Epidermal melanocyte (primary cell): ENCODE data around the gene ZNF831.

Experiments
- DNase-seq: peaks from one replicate; pipeline ENCODE4 v3.0.0; 2011; ENCODE audit warnings: low spot score; ENCODE audit not compliant: insufficient read length

The ZNF831 gene

GRCh38 chr20:59247731-59248684 lies 84.4 kb downstream of the ZNF831 start:
- no peak for DNase-seq

- DNase-seq: no peak
These were observed 86.7 kb downstream of the ZNF831 start for GRCh38 chr20:59250293-59250692.

GRCh38 chr20:59253325-59253724 lies 89.7 kb downstream of the ZNF831 start:
- no peak for DNase-seq

GRCh38 chr20:59253779-59254319 lies 90.2 kb downstream of the ZNF831 start:
- no peak for DNase-seq

- DNase-seq: no peak
These were observed 91.6 kb downstream of the ZNF831 start for GRCh38 chr20:59255256-59255655.

- no peak for DNase-seq
These were observed 94.6 kb downstream of the ZNF831 start for GRCh38 chr20:59258221-59258621.

GRCh38 chr20:59259946-59260345 lies 96.3 kb downstream of the ZNF831 start:
- no peak for DNase-seq

- DNase-seq: no peak
These were observed 101.7 kb downstream of the ZNF831 start for GRCh38 chr20:59265298-59265697.

- no peak for DNase-seq
These were observed 105.2 kb downstream of the ZNF831 start for GRCh38 chr20:59268870-59269269.

- no peak for DNase-seq
These were observed 105.9 kb downstream of the ZNF831 start for GRCh38 chr20:59269411-59270025.

GRCh38 chr20:59270380-59270779 lies 106.8 kb downstream of the ZNF831 start:
- DNase-seq: no peak

- no peak for DNase-seq
These were observed 110.2 kb downstream of the ZNF831 start for GRCh38 chr20:59273739-59274357.

GRCh38 chr20:59276938-59277337 lies 113.3 kb downstream of the ZNF831 start:
- DNase-seq: no peak

- DNase-seq: no peak
These were observed 120.8 kb downstream of the ZNF831 start for GRCh38 chr20:59284470-59284869.

- no peak for DNase-seq
These were observed 126.4 kb downstream of the ZNF831 start for GRCh38 chr20:59289994-59290393.

GRCh38 chr20:59291740-59292383 lies 128.2 kb downstream of the ZNF831 start:
- DNase-seq: no peak

- no peak for DNase-seq
These were observed 131.9 kb downstream of the ZNF831 start for GRCh38 chr20:59295531-59295930.

GRCh38 chr20:59297686-59298085 lies 134.1 kb downstream of the ZNF831 start:
- DNase-seq: no peak

GRCh38 chr20:59299945-59300332 lies 136.3 kb downstream of the ZNF831 start:
- DNase-seq: no peak

- DNase-seq: no peak
These were observed 136.9 kb downstream of the ZNF831 start, which contains the start of gene EDN3 for GRCh38 chr20:59300333-59301081. Gene EDN3, plus strand, starts transcription at chr20:59300611. Its CDS starts 202 bp downstream, at chr20:59300813.
